ENCODE results near the gene SLC10A7. TPM values are rescaled to one million over a fixed set of nuclear protein-coding genes. Genes with fewer than 3 reads are reported as not detected.
A peak's percentile ranks its signal among the peaks of the same experiment; 100 is the strongest.

Gene SLC10A7
- total and polyA plus RNA-seq, 2 of the 13 experiments (the other 11 are each of a cell fraction or from before 2014, with no cell fraction given) = 18.5 to 18.8 TPM

DNA sequence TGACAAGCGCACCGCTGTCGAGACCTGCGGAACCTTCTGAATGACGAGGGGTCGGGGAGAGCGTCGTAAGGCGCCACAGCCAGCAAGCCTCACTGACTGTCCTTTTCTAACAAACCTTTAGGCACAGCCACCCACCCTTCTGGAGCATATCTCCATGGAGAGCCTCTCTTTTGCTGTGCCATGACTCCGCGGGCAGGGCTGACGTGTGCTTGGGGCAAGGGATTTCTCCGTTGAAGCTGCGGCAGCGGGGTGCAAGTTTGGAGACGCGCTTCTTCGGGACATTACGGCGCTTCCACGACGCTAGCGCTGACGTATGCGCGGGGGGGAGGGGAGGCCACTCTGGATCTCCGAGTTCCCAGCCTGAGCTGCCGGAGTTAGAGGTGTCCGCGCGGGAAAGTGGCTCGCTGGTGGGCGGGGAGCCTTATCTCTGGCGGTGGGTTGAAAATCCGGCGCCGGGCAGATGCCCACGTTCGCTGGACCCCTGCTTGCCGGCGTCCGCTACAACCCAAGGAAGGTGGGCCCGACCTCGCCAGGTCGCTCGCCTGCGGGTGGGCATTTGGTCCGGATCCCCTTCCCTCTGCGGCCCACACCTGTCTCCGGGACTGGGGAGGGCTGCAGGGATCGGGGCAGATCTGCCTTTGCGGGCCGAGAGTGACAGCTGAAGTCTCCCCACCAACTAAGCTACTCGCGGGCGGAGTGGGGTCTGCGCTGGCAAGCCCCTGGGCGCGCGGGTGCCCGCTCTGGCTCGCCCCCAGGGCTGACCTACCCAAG is 543 bp upstream of the SLC10A7 start:
- H3K9ac ChIP-seq (ENCODE audit: insufficient read depth, low read depth, low read length) = peak overlapping the region; percentile 85
- H3K27ac ChIP-seq (ENCODE audit: extremely low read length, insufficient read depth, low read length) = peak overlapping the region; percentile 92
- H3K9me3 ChIP-seq (ENCODE audit: low read length) = no peaks in the 10 kb centered on the region
- peak overlapping the region; percentile 95 for H2AFZ ChIP-seq (ENCODE audit: low read length)
- H3K4me3 ChIP-seq (replicated peaks in 1 of 3; ENCODE audit: insufficient read depth in 1 of 3, low read depth in 2 of 3, low read length in 3 of 3) = peak overlapping the region; percentile 89 to 98 (median 94)
- peak overlapping the region; percentile 96 for H3K4me2 ChIP-seq (ENCODE audit: low read depth, low read length)
- POLR2A ChIA-PET = no interaction called here
- FAIRE-seq (peak; percentile 60), ATAC-seq (peak; percentile 88), DNase-seq (ENCODE audit: low spot score) (peak; percentile 63)
- H3K79me2 ChIP-seq (ENCODE audit: insufficient read depth, low read length) = peaks cover 12% of the 10 kb centered on the region
- peaks cover 20% of the 10 kb centered on the region for H3K4me1 ChIP-seq (ENCODE audit: insufficient read depth, low read length)
- TSS peak; percentile 82 for BruUV-seq (replicated peaks)
- no peaks in the 10 kb centered on the region; a peak in 2 of 5 replicates for H3K27me3 ChIP-seq (ENCODE audit: control insufficient read depth in 1 of 2, insufficient read depth in 2 of 2, low read length in 2 of 2)
- no peaks in the 10 kb centered on the region for H4K20me1 ChIP-seq (ENCODE audit: insufficient read depth, low read length)
- intact Hi-C loops (cut with micrococcal nuclease; ENCODE audit: unreplicated experiment) = loop anchor here (5.0 kb wide), 1 partner anchor 180 kb away; no protein-coding TSS in a partner anchor
- CTCF ChIA-PET (ENCODE audit: low intra/inter-chr PET ratio, low total read pairs) = no interaction called here
- WGBS (ENCODE audit: low lambda C conversion rate) = 2% methylated on average over 20 of the region's 62 CpGs
- H3K36me3 ChIP-seq (replicated peaks in 1 of 2; ENCODE audit: control insufficient read depth in 1 of 2, insufficient read depth in 2 of 2, low read length in 2 of 2) = no peaks in the 10 kb centered on the region
- in situ Hi-C loops (cut with HindIII; ENCODE audit: extremely low pct_ligation_motif_present, low pct_unique_long_range_greater_than_20kb) = no loop called here
- TF ChIP-seq HOXA9 (CRISPR knock-in tag; IDR thresholded peaks at IDR 0.05; ENCODE audit: borderline replicate concordance) (no peak), ARHGAP35 (CRISPR knock-in tag; IDR thresholded peaks at IDR 0.05; ENCODE audit: borderline replicate concordance) (peak; percentile 44; the same call in 1 of the 2 replicates), SOX6 (IDR thresholded peaks at IDR 0.05) (no peak), SOX6 (CRISPR knock-in tag; IDR thresholded peaks at IDR 0.05) (peak; percentile 62), AKAP8 (CRISPR knock-in tag; IDR thresholded peaks at IDR 0.05) (no peak), ZNF547 (CRISPR knock-in tag; IDR thresholded peaks at IDR 0.05) (peak; percentile 87), NRL (CRISPR knock-in tag; IDR thresholded peaks at IDR 0.05; ENCODE audit: borderline replicate concordance) (no peak), ZNF446 (CRISPR knock-in tag; IDR thresholded peaks at IDR 0.05) (peak; percentile 67), ZNF484 (CRISPR knock-in tag; IDR thresholded peaks at IDR 0.05; ENCODE audit: borderline replicate concordance, low read depth) (no peak), PHF21A (CRISPR knock-in tag; IDR thresholded peaks at IDR 0.05) (peak; percentile 33; the same call in 1 of the 2 replicates), ZC3H4 (CRISPR knock-in tag; IDR thresholded peaks at IDR 0.05; ENCODE audit: borderline replicate concordance) (no peak), TEAD3 (CRISPR knock-in tag; optimal IDR thresholded peaks at IDR 0.05; ENCODE audit: borderline replicate concordance) (peak; percentile 17), GABPB1 (CRISPR knock-in tag; IDR thresholded peaks at IDR 0.05) (peak; percentile 59; the same call in 1 of the 2 replicates), ZNF138 (CRISPR knock-in tag; IDR thresholded peaks at IDR 0.05; ENCODE audit: low read depth) (0 out of 2 replicates have a peak, but pooled peaks have one; percentile 68), SIN3B (IDR thresholded peaks at IDR 0.05; ENCODE audit: low read length) (no peak), ZNF788 (CRISPR knock-in tag; IDR thresholded peaks at IDR 0.05; ENCODE audit: borderline replicate concordance) (peak; percentile 40; the same call in 1 of the 2 replicates)
- TF ChIP-seq, protein P1, sequence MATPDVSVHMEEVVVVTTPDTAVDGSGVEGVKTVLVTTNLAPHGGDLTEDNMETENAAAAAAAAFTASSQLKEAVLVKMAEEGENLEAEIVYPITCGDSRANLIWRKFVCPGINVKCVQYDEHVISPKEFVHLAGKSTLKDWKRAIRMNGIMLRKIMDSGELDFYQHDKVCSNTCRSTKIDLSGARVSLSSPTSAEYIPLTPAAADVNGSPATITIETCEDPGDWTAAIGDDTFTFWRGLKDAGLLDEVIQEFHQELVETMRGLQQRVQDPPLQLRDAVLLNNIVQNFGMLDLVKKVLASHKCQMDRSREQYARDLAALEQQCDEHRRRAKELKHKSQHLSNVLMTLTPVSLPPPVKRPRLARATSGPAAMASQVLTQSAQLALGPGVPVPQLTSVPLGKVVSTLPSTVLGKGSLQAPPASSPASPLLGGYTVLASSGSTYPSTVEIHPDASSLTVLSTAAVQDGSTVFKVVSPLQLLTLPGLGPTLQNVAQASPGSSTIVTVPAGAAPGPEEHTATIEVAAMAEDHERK (CRISPR knock-in tag; IDR thresholded peaks at IDR 0.05; ENCODE audit: low read depth) = no peak

All from HepG2 (cell line).